H1 (cell line): ENCODE data around the gene MNAT1. TPM values are rescaled to one million over a fixed set of nuclear protein-coding genes. Genes with fewer than 3 reads are reported as not detected.

ENCODE experiments used
- CTCF ChIA-PET: fragments of 300-600 bp; sonication (Branson Sonifier 250); formaldehyde crosslinking; loops from one replicate; lab custom pipeline; 2021; ENCODE audit not compliant: partially characterized antibody; lab: Charles Lee
- POLR2A ChIA-PET: fragments of 300-600 bp; sonication (Branson Sonifier 250); formaldehyde crosslinking; loops from one replicate; lab custom pipeline; 2021; ENCODE audit warnings: inconsistent platforms; ENCODE audit not compliant: partially characterized antibody; lab: Charles Lee
- DNase-seq, 2 experiments: peaks; one replicate each; pipeline versions ENCODE4 v3.0.0 to v3.0.0-alpha.2; 2010 to 2022; ENCODE audit warnings: low spot score in 2 of 2, low read depth in 1 of 2, mixed read lengths in 1 of 2
- FAIRE-seq: peaks from 2 replicates; lab custom pipeline; 2011; peaks lifted over from hg19 to GRCh38; lab: Jason Lieb, UNC
- H2AFZ ChIP-seq: 2 replicates; pipeline ENCODE4 v1.8.1; 2012; ENCODE audit warnings: low read length, inconsistent platforms
- H2AK5ac ChIP-seq: 2 replicates; pipeline ENCODE4 v1.6.1; 2013; ENCODE audit warnings: low read depth, low read length
- H2BK120ac ChIP-seq: replicated peaks from 2 replicates; pipeline ENCODE3; 2013; ENCODE audit warnings: low read depth, low read length, inconsistent platforms
- H2BK12ac ChIP-seq: 2 replicates; pipeline ENCODE4 v1.6.1; 2013; ENCODE audit warnings: low read depth, low read length
- H2BK15ac ChIP-seq: 2 replicates; pipeline ENCODE4 v1.6.1; 2013; ENCODE audit warnings: low read length
- H2BK20ac ChIP-seq: 2 replicates; pipeline ENCODE4 v1.6.1; 2013; ENCODE audit warnings: low read length
- H2BK5ac ChIP-seq: 2 replicates; pipeline ENCODE4 v1.6.1; 2013; ENCODE audit warnings: low read depth, low read length
- H3K14ac ChIP-seq: 2 replicates; pipeline ENCODE4 v1.6.1; 2013; ENCODE audit warnings: inconsistent platforms; ENCODE audit not compliant: insufficient read length
- H3K18ac ChIP-seq: 2 replicates; pipeline ENCODE4 v1.6.1; 2013; ENCODE audit warnings: low read length; ENCODE audit errors: extremely low read depth
- H3K23ac ChIP-seq: 2 replicates; pipeline ENCODE4 v1.6.1; 2013; ENCODE audit warnings: inconsistent platforms; ENCODE audit not compliant: insufficient read length
- H3K23me2 ChIP-seq: 2 replicates; pipeline ENCODE4 v1.6.1; 2013; ENCODE audit warnings: low read depth, low read length
- H3K27ac ChIP-seq: 2 replicates; pipeline ENCODE4 v1.6.1; 2011; ENCODE audit warnings: low read depth, low read length, inconsistent platforms
- H3K27me3 ChIP-seq, 4 experiments: replicated peaks in 1 of 4; 1 replicate in 1 of 4; 2 replicates in 3 of 4; pipeline versions ENCODE4 v1.6.1 to v1.8.1; 2011 to 2013; ENCODE audit warnings: low read length in 3 of 4, mild to moderate bottlenecking in 3 of 4, inconsistent platforms in 2 of 4, mixed read lengths in 2 of 4, moderate library complexity in 1 of 4; ENCODE audit not compliant: control insufficient read depth in 3 of 4, insufficient read depth in 3 of 4; ENCODE audit errors: extremely low read depth in 1 of 4
- H3K36me3 ChIP-seq, 4 experiments: 2 replicates each; pipeline versions ENCODE4 v1.6.1 to v1.8.1; 2011 to 2013; ENCODE audit warnings: mild to moderate bottlenecking in 4 of 4, low read length in 3 of 4, moderate library complexity in 2 of 4, control low read depth in 1 of 4, inconsistent platforms in 1 of 4; ENCODE audit not compliant: insufficient read depth in 4 of 4, control insufficient read depth in 2 of 4
- H3K4ac ChIP-seq: replicated peaks from 2 replicates; pipeline ENCODE3; 2013; ENCODE audit warnings: low read length, low read depth, mixed read lengths, inconsistent platforms; ENCODE audit not compliant: insufficient read length
- H3K4me1 ChIP-seq, 4 experiments: replicated peaks in 1 of 4; 1 replicate in 1 of 4; 2 replicates in 3 of 4; pipeline versions ENCODE4 v1.6.1 to v1.8.1; 2011 to 2013; ENCODE audit warnings: low read length in 3 of 4, inconsistent platforms in 2 of 4, mixed read lengths in 1 of 4; ENCODE audit not compliant: insufficient read depth in 4 of 4, control insufficient read depth in 3 of 4
- H3K4me2 ChIP-seq, 2 experiments: 2 replicates each; pipeline versions ENCODE4 v1.6.1 to v1.8.1; 2011 to 2013; ENCODE audit warnings: low read depth in 2 of 2, low read length in 2 of 2, control low read depth in 1 of 2, inconsistent platforms in 1 of 2, mild to moderate bottlenecking in 1 of 2; ENCODE audit not compliant: insufficient read depth in 1 of 2
- H3K4me3 ChIP-seq, 4 experiments: fragments of 200-600, 300-600 bp in 1 of 4; sonication (generic), shearing (Covaris generic), sonication (Bioruptor Twin) in 1 of 4; 2 replicates each; pipeline versions ENCODE4 v1.5.1 to v1.8.1; 2011 to 2016; ENCODE audit warnings: low read length in 4 of 4, low read depth in 3 of 4, control low read depth in 2 of 4, inconsistent platforms in 2 of 4, mild to moderate bottlenecking in 2 of 4, mixed read lengths in 1 of 4, moderate library complexity in 1 of 4; ENCODE audit not compliant: insufficient read depth in 2 of 4; ENCODE audit errors: extremely low read depth in 1 of 4
- H3K56ac ChIP-seq: replicated peaks from 2 replicates; pipeline ENCODE3; 2013; ENCODE audit warnings: low read depth, mild to moderate bottlenecking, mixed read lengths, low read length, inconsistent platforms; ENCODE audit not compliant: insufficient read length
- H3K79me1 ChIP-seq: 2 replicates; pipeline ENCODE4 v1.6.1; 2013; ENCODE audit warnings: low read depth, low read length, control low read depth
- H3K79me2 ChIP-seq, 2 experiments: 2 replicates each; pipeline versions ENCODE4 v1.6.1 to v1.8.1; 2012 to 2013; ENCODE audit warnings: low read length in 2 of 2, mild to moderate bottlenecking in 2 of 2, inconsistent platforms in 1 of 2; ENCODE audit not compliant: insufficient read depth in 2 of 2, control insufficient read depth in 1 of 2
- H3K9ac ChIP-seq, 4 experiments: replicated peaks in 1 of 4; 1 replicate in 1 of 4; 2 replicates in 3 of 4; pipeline versions ENCODE4 v1.6.1 to v1.8.1; 2011 to 2013; ENCODE audit warnings: low read depth in 3 of 4, low read length in 3 of 4, control low read depth in 2 of 4, mild to moderate bottlenecking in 2 of 4, moderate library complexity in 2 of 4, inconsistent platforms in 1 of 4; ENCODE audit errors: extremely low read depth in 1 of 4
- H3K9me3 ChIP-seq, 2 experiments: 2 replicates each; pipeline versions ENCODE4 v1.6.1 to v1.8.1; 2012 to 2013; ENCODE audit warnings: mild to moderate bottlenecking in 2 of 2, moderate library complexity in 2 of 2, control low read depth in 1 of 2, inconsistent platforms in 1 of 2, low read depth in 1 of 2, low read length in 1 of 2, mixed read lengths in 1 of 2; ENCODE audit not compliant: insufficient read depth in 2 of 2
- H4K20me1 ChIP-seq, 2 experiments: replicated peaks in 1 of 2; 2 replicates each; pipeline versions ENCODE3 to v1.8.1; 2011 to 2013; ENCODE audit warnings: inconsistent platforms in 2 of 2, low read length in 2 of 2, mild to moderate bottlenecking in 1 of 2; ENCODE audit not compliant: insufficient read depth in 2 of 2, control insufficient read depth in 1 of 2
- H4K5ac ChIP-seq: 2 replicates; pipeline ENCODE4 v1.6.1; 2013; ENCODE audit warnings: low read length, low read depth, mixed read lengths, inconsistent platforms; ENCODE audit not compliant: insufficient read length
- H4K8ac ChIP-seq: 2 replicates; pipeline ENCODE4 v1.8.0; 2013; ENCODE audit warnings: mild to moderate bottlenecking, moderate library complexity, low read length, inconsistent platforms; ENCODE audit not compliant: insufficient read depth; ENCODE audit errors: extremely low read depth
- H4K91ac ChIP-seq: replicated peaks from 2 replicates; pipeline ENCODE3; 2013; ENCODE audit warnings: low read length, mixed read lengths, inconsistent platforms; ENCODE audit not compliant: insufficient read length
- BACH1 ChIP-seq: IDR thresholded peaks from 2 replicates; pipeline ENCODE4 v1.6.1; 2012; ENCODE audit warnings: low read length, improper control_type of control experiment
- KDM5A ChIP-seq: fragments of 200-600 bp; IDR thresholded peaks from 2 replicates; pipeline ENCODE4 v1.7.1; 2012; ENCODE audit warnings: mild to moderate bottlenecking, low read length, inconsistent platforms, mixed read lengths
- TAF7 ChIP-seq: optimal IDR thresholded peaks from 2 replicates; pipeline ENCODE3; 2011; ENCODE audit warnings: low read depth, mild to moderate bottlenecking, inconsistent platforms, low read length, moderate library complexity, borderline replicate concordance
- WGBS, 2 experiments: shearing (Covaris generic) in 1 of 2; methylation state at CpG; one replicate each; pipeline versions ENCODE4 v1.1.6 to v1.1.7; 2013 to 2015; ENCODE audit warnings: low lambda C conversion rate in 2 of 2, mixed read lengths in 2 of 2, inconsistent platforms in 1 of 2, low coverage in 1 of 2, missing lambda C conversion rate in 1 of 2; ENCODE audit not compliant: insufficient replicate concordance in 2 of 2, insufficient coverage in 1 of 2, insufficient read length in 1 of 2; ENCODE audit errors: extremely low coverage in 1 of 2, missing lambda C conversion rate in 1 of 2; 5-methylcytosine and 5-hydroxymethylcytosine counted together
- polyA plus RNA-seq, 7 experiments: library from polyadenylated mRNA; depleted of rRNA in 3 of 7; stranded (reverse) in 5 of 7; unstranded in 2 of 7; fragments of >200 nt in 5 of 7; fragments of 200-250 nt in 2 of 7; gene quantifications; 1 replicate in 5 of 7; 2 replicates in 1 of 7; 4 replicates in 1 of 7; pipeline versions ENCODE4 v1.2.1 to v1.2.3, GENCODE V29; 2011 to 2013; ENCODE audit warnings: missing spikeins in 2 of 7, mixed read lengths in 2 of 7
- total RNA-seq: library from RNA; stranded (reverse); fragmentation: NEBNext Ultra II Directional; extraction: Animal tissue kit (Norgen Biotek cat#: 25700); gene quantifications from 2 replicates; pipeline ENCODE4 v1.2.1, GENCODE V29; 2021

Gene MNAT1
- total and polyA plus RNA-seq, 2 of the 8 experiments (the other 6 are each of a cell fraction or from before 2014, with no cell fraction given) = 34.7 to 52.1 TPM

DNA sequence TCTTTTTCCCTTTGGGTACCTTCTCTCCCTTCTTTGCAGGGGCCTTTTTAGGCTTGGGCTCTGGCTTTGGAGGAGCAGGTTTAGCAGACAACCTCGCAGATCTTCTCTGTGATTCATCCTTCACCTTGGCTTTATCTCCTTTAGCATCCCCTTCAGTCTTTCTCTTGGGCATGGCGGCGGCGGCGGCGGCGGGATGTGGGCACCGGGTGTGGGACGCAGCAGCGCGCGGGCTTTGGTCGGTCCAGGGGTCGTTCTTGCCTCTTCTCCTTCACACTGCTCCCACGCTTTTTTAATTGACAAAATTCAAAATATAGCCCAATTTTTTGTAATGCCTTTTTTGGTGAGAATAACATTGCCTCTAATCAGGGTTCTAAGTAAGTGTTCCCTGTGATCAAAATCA, 237.7 kb downstream of the MNAT1 start:
- Histone ChIP-seq H3K4me1 (no peaks in the 10 kb centered on the region), H3K14ac (no peak overlapping the region), H3K9ac (no peak overlapping the region), H3K79me2 (no peaks in the 10 kb centered on the region), H3K27me3 (no peaks in the 10 kb centered on the region), H2AK5ac (no peak overlapping the region), H4K91ac (no peak overlapping the region), H4K8ac (no peak overlapping the region), H2BK20ac (no peak overlapping the region), H2BK120ac (no peak overlapping the region), H3K23ac (no peak overlapping the region), H3K18ac (no peak overlapping the region), H3K4me3 (no peak overlapping the region), H2BK15ac (no peak overlapping the region), H3K9me3 (no peaks in the 10 kb centered on the region), H3K56ac (no peak overlapping the region), H4K5ac (no peak overlapping the region), H3K79me1 (no peaks in the 10 kb centered on the region), H3K4me2 (no peak overlapping the region), H3K23me2 (no peaks in the 10 kb centered on the region), H2BK12ac (no peak overlapping the region), H4K20me1 (peaks cover 0 to 3% of the 10 kb centered on the region in 2 experiments), H3K27ac (no peak overlapping the region), H2AFZ (no peak overlapping the region), H3K36me3 (peaks cover 0 to 34% (median 10%) of the 10 kb centered on the region in 4 experiments; a peak in 6 of 8 replicates), H2BK5ac (no peak overlapping the region), H3K4ac (no peak overlapping the region)
- TF ChIP-seq TAF7 = no peak
- TF ChIP-seq BACH1 = no peak
- no peak for TF ChIP-seq KDM5A
- ChIA-PET POLR2A (interaction anchor here (1.2 kb wide), 1 partner anchor 9 kb away, joined by 4 read pairs; the partner anchor contains the start of genes SLC38A6 and TRMT5), CTCF (interaction anchor here (0.8 to 1.1 kb wide), 2 partner anchors 8 to 316 kb away, joined by 3 read pairs; partner anchors contain the start of gene TRMT5)
- DNase-seq (no peak), FAIRE-seq (no peak)
- 94% methylated on average over 15 of the region's 15 CpGs; no CpG with 5 or more reads in 1 of the 2 experiments for WGBS, 2 experiments
